ENCODE results near the gene AREG. TPM values are rescaled to one million over a fixed set of nuclear protein-coding genes. Genes with fewer than 3 reads are reported as not detected.

AREG gene
- total and polyA plus RNA-seq, 2 of the 4 experiments (the other 2 are of a cell fraction): 0.17 to 0.18 TPM

DNA sequence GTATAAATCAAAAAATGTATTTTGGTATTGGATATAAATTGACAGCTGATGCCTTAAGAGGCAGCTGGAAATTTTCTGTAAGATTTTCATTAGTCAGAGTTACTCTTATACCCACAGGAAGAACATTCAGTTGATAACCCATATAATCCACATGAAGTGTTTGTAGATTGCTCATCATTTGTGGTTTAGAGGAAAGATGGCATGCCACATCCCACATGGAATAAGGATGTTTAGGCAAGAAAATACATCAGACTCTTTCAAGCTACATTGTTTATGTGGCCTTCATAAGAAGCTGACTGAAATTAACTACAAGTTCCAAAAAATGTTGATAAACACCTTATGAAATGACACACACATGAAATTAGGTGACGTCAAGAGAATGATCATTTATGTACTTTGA lies 56.6 kb downstream of the AREG start:
- no peaks in the 10 kb centered on the region for H3K79me1 ChIP-seq (ENCODE audit: low read depth in 1 of 2, low read length in 2 of 2)
- no peak overlapping the region for H4K5ac ChIP-seq (ENCODE audit: low read depth, low read length)
- H3K27me3 ChIP-seq (ENCODE audit: control insufficient read depth, insufficient read depth, low read length): no peaks in the 10 kb centered on the region
- TF ChIP-seq MAZ (IDR thresholded peaks at IDR 0.05; ENCODE audit: borderline replicate concordance, low read depth, low read length) (no peak), BHLHE40 (IDR thresholded peaks at IDR 0.05; ENCODE audit: low read depth, low read length) (no peak), SMC3 (IDR thresholded peaks at IDR 0.05; ENCODE audit: low read depth, low read length) (no peak), MAFK (IDR thresholded peaks at IDR 0.05; ENCODE audit: low read depth, low read length) (0 out of 2 replicates have a peak, but pooled peaks have one; percentile 12), RFX5 (IDR thresholded peaks at IDR 0.05; ENCODE audit: low read depth, low read length) (no peak), FOS (IDR thresholded peaks at IDR 0.05; ENCODE audit: low read depth, low read length) (peak; percentile 63; the same call in 1 of the 2 replicates), RCOR1 (IDR thresholded peaks at IDR 0.05; ENCODE audit: insufficient replicate concordance, low read length) (no peak), POLR2A (IDR thresholded peaks at IDR 0.05; ENCODE audit: low read depth, low read length) (no peak), RAD21 (IDR thresholded peaks at IDR 0.05; ENCODE audit: low read length) (no peak), CEBPB (IDR thresholded peaks at IDR 0.05; ENCODE audit: low read depth, low read length) (peak; percentile 61; the same call in 1 of the 2 replicates), MXI1 (IDR thresholded peaks at IDR 0.05; ENCODE audit: borderline replicate concordance, low read depth, low read length) (0 out of 2 replicates have a peak, but pooled peaks have one; percentile 17), NFE2L2 (IDR thresholded peaks at IDR 0.05; ENCODE audit: low read depth, low read length) (0 out of 2 replicates have a peak, but pooled peaks have one; percentile 41)
- TF ChIP-seq, protein P1, sequence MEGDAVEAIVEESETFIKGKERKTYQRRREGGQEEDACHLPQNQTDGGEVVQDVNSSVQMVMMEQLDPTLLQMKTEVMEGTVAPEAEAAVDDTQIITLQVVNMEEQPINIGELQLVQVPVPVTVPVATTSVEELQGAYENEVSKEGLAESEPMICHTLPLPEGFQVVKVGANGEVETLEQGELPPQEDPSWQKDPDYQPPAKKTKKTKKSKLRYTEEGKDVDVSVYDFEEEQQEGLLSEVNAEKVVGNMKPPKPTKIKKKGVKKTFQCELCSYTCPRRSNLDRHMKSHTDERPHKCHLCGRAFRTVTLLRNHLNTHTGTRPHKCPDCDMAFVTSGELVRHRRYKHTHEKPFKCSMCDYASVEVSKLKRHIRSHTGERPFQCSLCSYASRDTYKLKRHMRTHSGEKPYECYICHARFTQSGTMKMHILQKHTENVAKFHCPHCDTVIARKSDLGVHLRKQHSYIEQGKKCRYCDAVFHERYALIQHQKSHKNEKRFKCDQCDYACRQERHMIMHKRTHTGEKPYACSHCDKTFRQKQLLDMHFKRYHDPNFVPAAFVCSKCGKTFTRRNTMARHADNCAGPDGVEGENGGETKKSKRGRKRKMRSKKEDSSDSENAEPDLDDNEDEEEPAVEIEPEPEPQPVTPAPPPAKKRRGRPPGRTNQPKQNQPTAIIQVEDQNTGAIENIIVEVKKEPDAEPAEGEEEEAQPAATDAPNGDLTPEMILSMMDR (conservative IDR thresholded peaks at IDR 0.05; ENCODE audit: low read depth, low read length): no peak
- TF ChIP-seq, protein P2, sequence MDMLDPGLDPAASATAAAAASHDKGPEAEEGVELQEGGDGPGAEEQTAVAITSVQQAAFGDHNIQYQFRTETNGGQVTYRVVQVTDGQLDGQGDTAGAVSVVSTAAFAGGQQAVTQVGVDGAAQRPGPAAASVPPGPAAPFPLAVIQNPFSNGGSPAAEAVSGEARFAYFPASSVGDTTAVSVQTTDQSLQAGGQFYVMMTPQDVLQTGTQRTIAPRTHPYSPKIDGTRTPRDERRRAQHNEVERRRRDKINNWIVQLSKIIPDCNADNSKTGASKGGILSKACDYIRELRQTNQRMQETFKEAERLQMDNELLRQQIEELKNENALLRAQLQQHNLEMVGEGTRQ (IDR thresholded peaks at IDR 0.05; ENCODE audit: low read depth, low read length): no peak
- TF ChIP-seq, protein P3, sequence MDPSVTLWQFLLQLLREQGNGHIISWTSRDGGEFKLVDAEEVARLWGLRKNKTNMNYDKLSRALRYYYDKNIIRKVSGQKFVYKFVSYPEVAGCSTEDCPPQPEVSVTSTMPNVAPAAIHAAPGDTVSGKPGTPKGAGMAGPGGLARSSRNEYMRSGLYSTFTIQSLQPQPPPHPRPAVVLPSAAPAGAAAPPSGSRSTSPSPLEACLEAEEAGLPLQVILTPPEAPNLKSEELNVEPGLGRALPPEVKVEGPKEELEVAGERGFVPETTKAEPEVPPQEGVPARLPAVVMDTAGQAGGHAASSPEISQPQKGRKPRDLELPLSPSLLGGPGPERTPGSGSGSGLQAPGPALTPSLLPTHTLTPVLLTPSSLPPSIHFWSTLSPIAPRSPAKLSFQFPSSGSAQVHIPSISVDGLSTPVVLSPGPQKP (IDR thresholded peaks at IDR 0.05; ENCODE audit: borderline replicate concordance, low read depth, low read length): no peak
- no peaks in the 10 kb centered on the region for H3K36me3 ChIP-seq (ENCODE audit: control insufficient read depth, insufficient read depth, low read length)
- H4K91ac ChIP-seq (ENCODE audit: insufficient read depth, low read depth, low read length): no peak overlapping the region
- peaks cover 26% of the 10 kb centered on the region for H3K4me1 ChIP-seq (ENCODE audit: control insufficient read depth, insufficient read depth, low read length)
- DNase-seq (peak; percentile 95), ATAC-seq (ENCODE audit: low read depth) (peak; percentile 87)
- intact Hi-C loops (cut with micrococcal nuclease) (no loop called here), dilution Hi-C loops (cut with HindIII; ENCODE audit: low sequenced_read_pairs, unreplicated experiment) (no loop called here), in situ Hi-C loops (cut with MboI; ENCODE audit: low sequenced_read_pairs) (no loop called here)
- H2BK20ac ChIP-seq (ENCODE audit: low read depth, low read length): peak overlapping the region; percentile 55; the same call in 1 of the 2 replicates
- H3K27ac ChIP-seq (ENCODE audit: insufficient read depth, low read length): no peak overlapping the region
- no peak overlapping the region for H2AFZ ChIP-seq (replicated peaks; ENCODE audit: low read length, poor library complexity)
- ChIA-PET POLR2A (ENCODE audit: unreplicated experiment) (no interaction called here), CTCF (interaction anchor here (0.6 to 1.2 kb wide), 4 partner anchors 30 to 124 kb away, joined by 3 to 6 read pairs (median 4); partner anchors contain the start of gene AREG)
- peak overlapping the region; percentile 64; the same call in 1 of the 2 replicates for H3K4ac ChIP-seq (ENCODE audit: low read depth, low read length)
- peak overlapping the region; percentile 94; the same call in 1 of the 2 replicates for H2BK120ac ChIP-seq (ENCODE audit: low read depth, low read length)
- no peak overlapping the region for H2AK5ac ChIP-seq (ENCODE audit: low read depth, low read length)
- H3K9me1 ChIP-seq (ENCODE audit: insufficient read depth, low read length): peaks cover 20% of the 10 kb centered on the region
- no peak overlapping the region for H3K4me3 ChIP-seq (ENCODE audit: insufficient read depth, low read depth, low read length)
- no peak overlapping the region for H2AK9ac ChIP-seq (replicated peaks; ENCODE audit: low read depth, low read length, poor library complexity)
- H4K8ac ChIP-seq (ENCODE audit: low read depth in 2 of 2, low read length in 2 of 2): no peak overlapping the region
- H2BK15ac ChIP-seq (ENCODE audit: low read depth, low read length): no peak overlapping the region
- H3K9ac ChIP-seq (ENCODE audit: low read depth, low read length): no peak overlapping the region
- no peaks in the 10 kb centered on the region for H3K9me3 ChIP-seq (ENCODE audit: control insufficient read depth, insufficient read depth, low read length)
- no peak overlapping the region for H3K14ac ChIP-seq (replicated peaks; ENCODE audit: low read depth, low read length)
- H3K23ac ChIP-seq (ENCODE audit: low read depth, low read length): no peak overlapping the region
- no peak overlapping the region; the same call in 1 of the 2 replicates for H3K4me2 ChIP-seq (ENCODE audit: low read depth, low read length)
- no peak overlapping the region for H3K56ac ChIP-seq (ENCODE audit: extremely low read depth, insufficient read depth, low read length)
- BruUV-seq (replicated peaks): no TSS peak
- H2BK5ac ChIP-seq (ENCODE audit: low read depth, low read length, poor library complexity, severe bottlenecking): peak overlapping the region; percentile 99
- no peaks in the 10 kb centered on the region for H4K20me1 ChIP-seq (ENCODE audit: insufficient read depth, low read length)
- no CpG with 5 or more reads among the region's 1 CpG for WGBS, 2 experiments (ENCODE audit: extremely low coverage in 2 of 2, insufficient read length in 1 of 2)
- no peak overlapping the region for H3K18ac ChIP-seq (ENCODE audit: low read depth, low read length)

Data from IMR-90 (cell line).